ENCODE results near the gene PACSIN3.

- TF ChIP-seq REST (IDR thresholded peaks at IDR 0.05; ENCODE audit: low read depth) = no peak
- no peak for TF ChIP-seq ZFX (IDR thresholded peaks at IDR 0.05)
- TF ChIP-seq POLR2A (IDR thresholded peaks at IDR 0.05; ENCODE audit: borderline replicate concordance, extremely low read depth, insufficient read depth, insufficient read length) = no peak
- TF ChIP-seq CTCF (IDR thresholded peaks at IDR 0.05 in 2 of 3, conservative IDR thresholded peaks at IDR 0.05 in 1 of 3; ENCODE audit: borderline replicate concordance in 1 of 3, insufficient read depth in 1 of 3, low read depth in 2 of 3, low read length in 2 of 3) = no peak
- TF ChIP-seq SP1 (IDR thresholded peaks at IDR 0.05; ENCODE audit: low read depth) = no peak
- no peak for TF ChIP-seq YY1 (IDR thresholded peaks at IDR 0.05; ENCODE audit: extremely low read depth, insufficient replicate concordance, low read depth, low read length)
- TF ChIP-seq JUND (IDR thresholded peaks at IDR 0.05) = no peak
These were observed 15.0 kb downstream of the PACSIN3 start for GRCh38 chr11:47171061-47171838.

All from HCT116 (cell line).